ENCODE results near the gene TNRC6B.

GRCh38 chr22:40271440-40271839 is 93.7 kb downstream of the TNRC6B start:
- no peak for TF ChIP-seq CTCF (IDR thresholded peaks at IDR 0.05; ENCODE audit: insufficient read depth, low read depth, low read length)
- no peak for TF ChIP-seq EZH2 (IDR thresholded peaks at IDR 0.05; ENCODE audit: insufficient read depth, low read length)

All from astrocyte (in vitro differentiated cells and primary cell).